GM10266 (cell line): Measurements from ENCODE around the gene SYNE2.

Source experiments
- DNase-seq: peaks from one replicate; pipeline ENCODE4 v3.0.0; 2012; ENCODE audit errors: extremely low spot score
- CTCF ChIP-seq: IDR thresholded peaks from 2 replicates; pipeline ENCODE4 v1.5.1; 2012; ENCODE audit warnings: mild to moderate bottlenecking, low read depth; ENCODE audit not compliant: control insufficient read depth, insufficient read depth; ENCODE audit errors: missing control alignments

The SYNE2 gene

GRCh38 chr14:63895510-63895909, 42.7 kb downstream of the SYNE2 start:
- no peak for DNase-seq
- TF ChIP-seq CTCF = no peak

- no peak for DNase-seq
- no peak for TF ChIP-seq CTCF
These were observed 43.5 kb downstream of the SYNE2 start for GRCh38 chr14:63896278-63896720.

GRCh38 chr14:63897721-63898163, 44.9 kb downstream of the SYNE2 start:
- TF ChIP-seq CTCF = no peak

GRCh38 chr14:63899953-63900352, 47.1 kb downstream of the SYNE2 start:
- no peak for TF ChIP-seq CTCF
- DNase-seq = no peak

More at GRCh38 chr14:63897721-63898163, 44.9 kb downstream of the SYNE2 start:
- no peak for DNase-seq

- no peak for TF ChIP-seq CTCF
- DNase-seq = no peak
These were observed 48.8 kb downstream of the SYNE2 start for GRCh38 chr14:63901434-63902085.

- DNase-seq = no peak
- no peak for TF ChIP-seq CTCF
These were observed 49.7 kb downstream of the SYNE2 start for GRCh38 chr14:63902375-63902976.

GRCh38 chr14:63904724-63905123, 51.9 kb downstream of the SYNE2 start:
- DNase-seq = no peak
- TF ChIP-seq CTCF = no peak
